Fibroblast of the aortic adventitia (primary cell): ENCODE data around the gene TMEM217. TPM values are rescaled to one million over a fixed set of nuclear protein-coding genes. Genes with fewer than 3 reads are reported as not detected.

ENCODE experiments used
- DNase-seq: peaks from one replicate; pipeline ENCODE4 v3.0.0-alpha.2; 2010; ENCODE audit warnings: low read depth
- H3K4me3 ChIP-seq: 2 replicates; pipeline ENCODE4 v1.5.1; 2011; ENCODE audit warnings: low read depth, mild to moderate bottlenecking, control low read depth, low read length, moderate library complexity
- CTCF ChIP-seq: IDR thresholded peaks from 2 replicates; pipeline ENCODE4 v1.5.1; 2011; ENCODE audit warnings: mild to moderate bottlenecking, low read length, control low read depth, inconsistent platforms; ENCODE audit not compliant: insufficient read depth
- total RNA-seq: library from RNA; depleted of rRNA; stranded (reverse); fragments of >200 nt; gene quantifications from 2 replicates; pipeline ENCODE4 v1.2.3, GENCODE V29; 2012; ENCODE audit warnings: low replicate concordance

The TMEM217 gene
- total RNA-seq, 1 donor, result 0.09 TPM

- peak overlapping the region; percentile 64 for H3K4me3 ChIP-seq
- peak; percentile 60 for DNase-seq
- no peak for TF ChIP-seq CTCF
Observed at GRCh38 chr6:37222125-37222967, 35.6 kb downstream of the TMEM217 start.

GRCh38 chr6:37221585-37222124 lies 36.3 kb downstream of the TMEM217 start:
- peak overlapping the region; percentile 64 for H3K4me3 ChIP-seq
- DNase-seq, result no peak
- no peak for TF ChIP-seq CTCF

- no peak for TF ChIP-seq CTCF
- DNase-seq, result no peak
- no peak overlapping the region for H3K4me3 ChIP-seq
Observed at GRCh38 chr6:37218511-37218910, 39.4 kb downstream of the TMEM217 start.

- H3K4me3 ChIP-seq, result no peak overlapping the region
- no peak for TF ChIP-seq CTCF
- DNase-seq, result no peak
Observed at GRCh38 chr6:37218061-37218460, 39.9 kb downstream of the TMEM217 start.

GRCh38 chr6:37212268-37212667 lies 45.7 kb downstream of the TMEM217 start:
- no peak overlapping the region for H3K4me3 ChIP-seq
- no peak for DNase-seq
- no peak for TF ChIP-seq CTCF

GRCh38 chr6:37210313-37210968 lies 47.5 kb downstream of the TMEM217 start:
- H3K4me3 ChIP-seq, result no peak overlapping the region
- peak; percentile 95 for DNase-seq
- TF ChIP-seq CTCF, result peak; percentile 94
